HCT116 (cell line): ENCODE data around the gene KLHL15. TPM values are rescaled to one million over a fixed set of nuclear protein-coding genes. Genes with fewer than 3 reads are reported as not detected.

Experiments
- ATAC-seq: fragments of 200-7000 bp; cut with Tn5 transposase; 2 replicates; pipeline ENCODE4 v1.9.1; 2020; ENCODE audit warnings: mild to moderate bottlenecking, moderate library complexity
- BruUV-seq: library from RNA; stranded (reverse); fragments of 400-500 nt; replicated peaks from 2 replicates; lab custom pipeline; 2021; lab: Mats Ljungman, UMichigan
- CTCF ChIA-PET: fragments of 300-600 bp; sonication (Branson Sonifier 250); formaldehyde crosslinking; loops from one replicate; lab custom pipeline; 2021; ENCODE audit warnings: antibody characterized with exemption; lab: Charles Lee
- POLR2A ChIA-PET: fragments of 300-600, 350-600 bp; sonication (Branson Sonifier 250); formaldehyde crosslinking; loops from one replicate; lab custom pipeline; 2021; ENCODE audit warnings: antibody characterized with exemption; lab: Charles Lee
- RAD21 ChIA-PET, 2 experiments: fragments of 300-600 bp; sonication (Branson Sonifier 250); formaldehyde crosslinking; loops; one replicate each; lab custom pipeline; 2023; ENCODE audit warnings: low total read pairs in 2 of 2; ENCODE audit not compliant: uncharacterized antibody in 2 of 2, unreplicated experiment in 2 of 2, low non-redundant PET in 1 of 2; lab: Charles Lee
- DNase-seq: peaks from one replicate; pipeline ENCODE4 v3.0.0-alpha.2; 2010; ENCODE audit warnings: low read depth, low spot score
- H2AFZ ChIP-seq: fragments of 200-600 bp; shearing (Covaris generic), sonication (generic); 2 replicates; pipeline ENCODE4 v1.6.1; 2017; ENCODE audit warnings: low read depth, mixed run types, mixed read lengths, antibody characterized with exemption, low read length; ENCODE audit not compliant: poor library complexity, severe bottlenecking
- H3K27ac ChIP-seq: 2 replicates; pipeline ENCODE4 v1.5.1; 2012; ENCODE audit warnings: low read depth, low read length
- H3K27me3 ChIP-seq: fragments of 200-600 bp; sonication (generic); 2 replicates; pipeline ENCODE4 v1.6.1; 2016; ENCODE audit warnings: mixed run types, low read length, mixed read lengths; ENCODE audit not compliant: insufficient read depth
- H3K36me3 ChIP-seq, 2 experiments: fragments of 200-500 bp in 1 of 2; fragments of 200-600 bp in 1 of 2; sonication (Bioruptor generic) in 1 of 2; sonication (generic) in 1 of 2; 2 replicates each; pipeline versions ENCODE4 v1.5.1 to v1.6.1; 2014 to 2016; ENCODE audit warnings: low read length in 2 of 2, inconsistent platforms in 1 of 2, mixed read lengths in 1 of 2, mixed run types in 1 of 2; ENCODE audit not compliant: insufficient read depth in 2 of 2, control insufficient read depth in 1 of 2
- H3K4me1 ChIP-seq, 2 experiments: fragments of 200-600 bp in 1 of 2; sonication (generic) in 1 of 2; 2 replicates each; pipeline versions ENCODE4 v1.5.1 to v1.6.1; 2012 to 2017; ENCODE audit warnings: low read length in 2 of 2, inconsistent platforms in 1 of 2, mild to moderate bottlenecking in 1 of 2, mixed read lengths in 1 of 2, mixed run types in 1 of 2, moderate library complexity in 1 of 2; ENCODE audit not compliant: insufficient read depth in 2 of 2, control insufficient read depth in 1 of 2
- H3K4me2 ChIP-seq: fragments of 200-600 bp; sonication (generic); 2 replicates; pipeline ENCODE4 v1.6.1; 2017; ENCODE audit warnings: mixed run types, low read length, mixed read lengths
- H3K4me3 ChIP-seq, 2 experiments: fragments of 200-600 bp in 1 of 2; sonication (generic) in 1 of 2; replicated peaks in 1 of 2; 2 replicates each; pipeline ENCODE4 v1.5.1; 2011 to 2016; ENCODE audit warnings: low read length in 2 of 2, control low read depth in 1 of 2, low read depth in 1 of 2, mild to moderate bottlenecking in 1 of 2, mixed read lengths in 1 of 2, mixed run types in 1 of 2
- H3K79me2 ChIP-seq: fragments of 200-600 bp; sonication (generic); 2 replicates; pipeline ENCODE4 v1.6.1; 2017; ENCODE audit warnings: mild to moderate bottlenecking, mixed run types, low read length, moderate library complexity, mixed read lengths; ENCODE audit not compliant: insufficient read depth
- H3K9ac ChIP-seq: fragments of 200-600 bp; sonication (generic); 2 replicates; pipeline ENCODE4 v1.6.1; 2016; ENCODE audit warnings: low read length, mixed read lengths
- H3K9me2 ChIP-seq: fragments of 200-600 bp; sonication (generic), shearing (Covaris generic); 2 replicates; pipeline ENCODE4 v1.6.1; 2017; ENCODE audit warnings: mixed run types, mild to moderate bottlenecking, moderate library complexity; ENCODE audit not compliant: insufficient read depth
- H3K9me3 ChIP-seq, 2 experiments: fragments of 200-500 bp in 1 of 2; fragments of 200-600 bp in 1 of 2; sonication (Bioruptor generic) in 1 of 2; sonication (generic) in 1 of 2; 2 replicates each; pipeline ENCODE4 v1.6.1; 2014 to 2017; ENCODE audit warnings: low read length in 2 of 2, mixed read lengths in 2 of 2, inconsistent platforms in 1 of 2, low read depth in 1 of 2, mild to moderate bottlenecking in 1 of 2, mixed run types in 1 of 2, moderate library complexity in 1 of 2; ENCODE audit not compliant: control insufficient read depth in 1 of 2, insufficient read depth in 1 of 2
- H4K20me1 ChIP-seq: fragments of 200-600 bp; sonication (generic), shearing (Covaris generic); 2 replicates; pipeline ENCODE4 v1.6.1; 2017; ENCODE audit warnings: mixed run types, mild to moderate bottlenecking, moderate library complexity; ENCODE audit not compliant: insufficient read depth
- ATF3 ChIP-seq: IDR thresholded peaks from 2 replicates; pipeline ENCODE4 v1.6.1; 2012
- CEBPB ChIP-seq: IDR thresholded peaks from 2 replicates; pipeline ENCODE4 v1.6.1; 2012; ENCODE audit warnings: low read depth
- CTCF ChIP-seq, 3 experiments: fragments of 200-600 bp in 1 of 3; sonication (generic) in 1 of 3; IDR thresholded peaks in 2 of 3; conservative IDR thresholded peaks in 1 of 3; 2 replicates each; pipeline ENCODE4 v1.5.1; 2012 to 2017; ENCODE audit warnings: low read depth in 2 of 3, low read length in 2 of 3, antibody characterized with exemption in 1 of 3, borderline replicate concordance in 1 of 3, control low read depth in 1 of 3, mild to moderate bottlenecking in 1 of 3, mixed read lengths in 1 of 3, mixed run types in 1 of 3, moderate library complexity in 1 of 3; ENCODE audit not compliant: insufficient read depth in 1 of 3
- EGR1 ChIP-seq: IDR thresholded peaks from 2 replicates; pipeline ENCODE4 v1.6.1; 2012; ENCODE audit warnings: low read depth
- ELF1 ChIP-seq: IDR thresholded peaks from 2 replicates; pipeline ENCODE4 v1.6.1; 2012; ENCODE audit warnings: low read depth, borderline replicate concordance
- EZH2phosphoT487 ChIP-seq: fragments of 200-600 bp; IDR thresholded peaks from 2 replicates; pipeline ENCODE4 v1.6.1; 2018; ENCODE audit warnings: antibody characterized with exemption, borderline replicate concordance
- JUND ChIP-seq: IDR thresholded peaks from 2 replicates; pipeline ENCODE4 v1.6.1; 2012
- MAX ChIP-seq: IDR thresholded peaks from 2 replicates; pipeline ENCODE4 v1.6.1; 2012
- POLR2AphosphoS5 ChIP-seq: IDR thresholded peaks from 2 replicates; pipeline ENCODE4 v1.6.1; 2011; ENCODE audit warnings: mild to moderate bottlenecking, low read depth, low read length, moderate library complexity
- RAD21 ChIP-seq: IDR thresholded peaks from 2 replicates; pipeline ENCODE4 v1.6.1; 2012; ENCODE audit warnings: low read depth, mild to moderate bottlenecking
- REST ChIP-seq: IDR thresholded peaks from 2 replicates; pipeline ENCODE4 v1.6.1; 2012; ENCODE audit warnings: low read depth
- SIN3A ChIP-seq: IDR thresholded peaks from 2 replicates; pipeline ENCODE4 v1.6.1; 2012; ENCODE audit warnings: low read depth
- SRF ChIP-seq: IDR thresholded peaks from 2 replicates; pipeline ENCODE4 v1.6.1; 2012; ENCODE audit warnings: low read depth
- YY1 ChIP-seq: IDR thresholded peaks from 2 replicates; pipeline ENCODE4 v1.6.1; 2011; ENCODE audit warnings: low read length, low read depth, moderate library complexity, mild to moderate bottlenecking; ENCODE audit not compliant: insufficient replicate concordance; ENCODE audit errors: extremely low read depth
- ZBTB33 ChIP-seq: IDR thresholded peaks from 2 replicates; pipeline ENCODE4 v1.6.1; 2011; ENCODE audit warnings: mild to moderate bottlenecking, low read length, moderate library complexity; ENCODE audit not compliant: insufficient replicate concordance; ENCODE audit errors: extremely low read depth
- ZFX ChIP-seq: fragments of 450-650 bp; IDR thresholded peaks from 2 replicates; pipeline ENCODE4 v1.6.1; 2017
- ZNF274 ChIP-seq: fragments of 200-500 bp; sonication (Bioruptor generic); IDR thresholded peaks from 2 replicates; pipeline ENCODE4 v1.6.1; 2014; ENCODE audit warnings: mild to moderate bottlenecking, low read depth, low read length, inconsistent platforms
- intact Hi-C: fragments of 100-400 bp; cut with micrococcal nuclease; formaldehyde crosslinking; loops from 2 replicates; pipeline ENCODE4 v1.10.0; 2022
- total RNA-seq: library from RNA; stranded (reverse); gene quantifications from one replicate; pipeline ENCODE4 v1.2.1, GENCODE V29; 2021; ENCODE audit not compliant: unreplicated experiment

KLHL15 gene
- total RNA-seq, 1 experiment from 2014 or later, result 10.1 TPM

GRCh38 chrX:23981711-23982110 is 45.3 kb downstream of the KLHL15 start:
- no peak for ATAC-seq

More at GRCh38 chrX:23981711-23982110, 45.3 kb downstream of the KLHL15 start:
- H3K27ac ChIP-seq, result no peak overlapping the region
- no peak overlapping the region for H2AFZ ChIP-seq
- H3K36me3 ChIP-seq, result 0 out of 4 replicates have a peak, but pooled peaks cover 0 to under 1% of the 10 kb centered on the region in 2 experiments
- ChIA-PET RAD21 (no interaction called here), CTCF (no interaction called here), POLR2A (no interaction called here)
- no TSS peak for BruUV-seq
- no peaks in the 10 kb centered on the region for H3K9me2 ChIP-seq
- no peak for DNase-seq
- H3K9me3 ChIP-seq, result no peaks in the 10 kb centered on the region
- no peak overlapping the region for H3K4me2 ChIP-seq
- TF ChIP-seq SIN3A, result no peak
- TF ChIP-seq ZFX, result no peak
- no peak for TF ChIP-seq CEBPB
- no peak for TF ChIP-seq YY1
- no peak for TF ChIP-seq CTCF (IDR thresholded peaks at IDR 0.05 in 2 of 3, conservative IDR thresholded peaks at IDR 0.05 in 1 of 3; ENCODE audit: borderline replicate concordance in 1 of 3, insufficient read depth in 1 of 3, low read depth in 2 of 3, low read length in 2 of 3)
- no peak for TF ChIP-seq POLR2AphosphoS5
- TF ChIP-seq ZBTB33, result no peak
- TF ChIP-seq MAX, result no peak
- TF ChIP-seq RAD21, result no peak
- TF ChIP-seq EZH2phosphoT487, result no peak
- no peak for TF ChIP-seq JUND
- TF ChIP-seq ATF3, result no peak
- TF ChIP-seq ELF1, result no peak
- no peak for TF ChIP-seq SRF
- TF ChIP-seq EGR1, result no peak
- TF ChIP-seq ZNF274, result no peak
- no peak for TF ChIP-seq REST
- intact Hi-C loops, result no loop called here
- peaks cover 5% of the 10 kb centered on the region; the same call in 1 of the 2 replicates for H3K79me2 ChIP-seq
- no peaks in the 10 kb centered on the region for H4K20me1 ChIP-seq
- H3K4me1 ChIP-seq, result no peaks in the 10 kb centered on the region
- H3K27me3 ChIP-seq, result no peaks in the 10 kb centered on the region
- H3K4me3 ChIP-seq, result no peak overlapping the region
- no peak overlapping the region for H3K9ac ChIP-seq
